ENCODE measurements around the gene LASP1. TPM values are rescaled to one million over a fixed set of nuclear protein-coding genes. Genes with fewer than 3 reads are reported as not detected.

The LASP1 gene
- total RNA-seq, 2 experiments from 2014 or later: 135 to 139 TPM

DNA sequence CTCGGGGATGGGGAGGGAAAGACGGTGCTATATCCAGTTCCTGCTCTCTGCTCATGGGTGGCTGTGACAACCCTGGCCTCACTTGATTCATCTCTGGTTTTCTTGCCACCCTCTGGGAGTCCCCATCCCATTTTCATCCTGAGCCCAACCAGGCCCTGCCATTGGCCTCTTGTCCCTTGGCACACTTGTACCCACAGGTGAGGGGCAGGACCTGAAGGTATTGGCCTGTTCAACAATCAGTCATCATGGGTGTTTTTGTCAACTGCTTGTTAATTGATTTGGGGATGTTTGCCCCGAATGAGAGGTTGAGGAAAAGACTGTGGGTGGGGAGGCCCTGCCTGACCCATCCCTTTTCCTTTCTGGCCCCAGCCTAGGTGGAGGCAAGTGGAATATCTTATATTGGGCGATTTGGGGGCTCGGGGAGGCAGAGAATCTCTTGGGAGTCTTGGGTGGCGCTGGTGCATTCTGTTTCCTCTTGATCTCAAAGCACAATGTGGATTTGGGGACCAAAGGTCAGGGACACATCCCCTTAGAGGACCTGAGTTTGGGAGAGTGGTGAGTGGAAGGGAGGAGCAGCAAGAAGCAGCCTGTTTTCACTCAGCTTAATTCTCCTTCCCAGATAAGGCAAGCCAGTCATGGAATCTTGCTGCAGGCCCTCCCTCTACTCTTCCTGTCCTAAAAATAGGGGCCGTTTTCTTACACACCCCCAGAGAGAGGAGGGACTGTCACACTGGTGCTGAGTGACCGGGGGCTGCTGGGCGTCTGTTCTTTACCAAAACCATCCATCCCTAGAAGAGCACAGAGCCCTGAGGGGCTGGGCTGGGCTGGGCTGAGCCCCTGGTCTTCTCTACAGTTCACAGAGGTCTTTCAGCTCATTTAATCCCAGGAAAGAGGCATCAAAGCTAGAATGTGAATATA lies 50.8 kb downstream of the LASP1 start:
- ChIA-PET POLR2A (interaction anchor here (1.0 to 1.8 kb wide), 6 partner anchors 10 to 72 kb away, joined by 3 to 5 read pairs (median 4); no protein-coding TSS in a partner anchor), CTCF (no interaction called here)
- ATAC-seq: no peak

GRCh38 chr17:38921756-38922411 lies 52.0 kb downstream of the LASP1 start:
- ATAC-seq: no peak
- no peak overlapping the region for H3K4me3 Mint-ChIP-seq
- H3K4me1 Mint-ChIP-seq (ENCODE audit: low read depth): peaks cover 54% of the 10 kb centered on the region
- peaks cover 23% of the 10 kb centered on the region for H3K36me3 Mint-ChIP-seq (ENCODE audit: low read depth)
- no peaks in the 10 kb centered on the region for H3K9me3 Mint-ChIP-seq
- ChIA-PET POLR2A (interaction anchor here (0.7 to 1.7 kb wide), 15 partner anchors 11 to 123 kb away, joined by 3 to 5 read pairs (median 3); partner anchors contain the start of gene PIP4K2B), CTCF (interaction anchor here (1.2 to 5.2 kb wide), 4 partner anchors 11 to 61 kb away, joined by 3 to 39 read pairs (median 10); no protein-coding TSS in a partner anchor)
- H3K27me3 Mint-ChIP-seq: no peaks in the 10 kb centered on the region
- intact Hi-C loops (cut with micrococcal nuclease): no loop called here
- TF ChIP-seq CTCF (IDR thresholded peaks at IDR 0.05): no peak
- peak overlapping the region; percentile 62 for H3K27ac Mint-ChIP-seq
- no peak for DNase-seq

More for the DNA sequence above, 50.8 kb downstream of the LASP1 start:
- Mint-ChIP-seq H3K36me3 (ENCODE audit: low read depth) (peaks cover 27% of the 10 kb centered on the region), H3K4me3 (no peak overlapping the region), H3K27me3 (no peaks in the 10 kb centered on the region), H3K27ac (peak overlapping the region; percentile 79), H3K4me1 (ENCODE audit: low read depth) (peaks cover 42% of the 10 kb centered on the region), H3K9me3 (no peaks in the 10 kb centered on the region)
- intact Hi-C loops (cut with micrococcal nuclease): no loop called here
- no peak for TF ChIP-seq CTCF (IDR thresholded peaks at IDR 0.05)
- no peak for DNase-seq

DNA sequence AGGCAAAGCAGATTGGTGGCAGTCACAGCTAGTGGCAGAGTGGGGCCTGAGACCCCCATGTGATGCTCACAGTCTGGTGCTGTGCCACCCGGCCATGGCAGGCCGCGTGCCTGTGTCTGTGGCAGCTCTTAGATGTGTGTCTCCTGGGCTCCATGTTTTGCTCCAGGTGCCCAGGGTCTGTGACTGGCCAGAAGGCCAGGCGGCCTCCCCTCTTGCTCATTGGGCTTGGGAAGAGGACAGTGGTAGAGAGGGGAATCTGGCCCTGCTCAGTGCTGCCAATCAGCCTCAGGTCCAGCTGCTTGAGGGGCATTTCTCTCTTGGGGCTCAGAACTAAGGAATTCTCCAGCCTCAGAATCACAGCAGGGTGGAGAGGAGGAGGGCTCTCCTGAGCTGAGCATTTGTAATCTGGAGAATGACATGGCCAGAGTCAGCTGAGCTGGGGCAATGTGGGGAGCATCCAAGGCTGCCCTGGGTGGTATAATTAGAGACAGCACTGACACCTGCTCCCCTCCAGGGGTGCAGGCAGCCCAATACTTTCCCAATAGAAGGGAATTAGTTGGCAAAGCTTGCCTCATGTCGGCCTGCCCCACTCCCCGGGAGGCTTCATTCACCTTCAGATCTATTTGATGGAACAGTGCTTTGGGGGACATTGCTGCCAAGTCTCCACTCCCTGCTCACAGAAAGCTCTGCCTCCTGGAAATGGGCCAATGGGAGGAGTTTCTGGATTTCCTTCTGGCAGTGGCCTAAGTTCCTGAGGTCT lies 52.9 kb downstream of the LASP1 start:
- Mint-ChIP-seq H3K4me3 (no peak overlapping the region), H3K27ac (peak overlapping the region; percentile 62), H3K36me3 (ENCODE audit: low read depth) (peaks cover 18% of the 10 kb centered on the region), H3K9me3 (no peaks in the 10 kb centered on the region), H3K27me3 (no peaks in the 10 kb centered on the region), H3K4me1 (ENCODE audit: low read depth) (peaks cover 53% of the 10 kb centered on the region)
- DNase-seq (no peak), ATAC-seq (no peak)
- CTCF ChIA-PET: interaction anchor here (0.9 to 5.2 kb wide), 14 partner anchors 10 to 125 kb away, joined by 3 to 39 read pairs (median 4); partner anchors contain the start of gene RPL23
- TF ChIP-seq CTCF (IDR thresholded peaks at IDR 0.05): no peak
- intact Hi-C loops (cut with micrococcal nuclease): no loop called here
- POLR2A ChIA-PET: interaction anchor here (0.7 to 2.5 kb wide), 11 partner anchors 10 to 124 kb away, joined by 3 to 6 read pairs (median 3); partner anchors contain the start of gene PIP4K2B

GRCh38 chr17:38925263-38925995 lies 55.6 kb downstream of the LASP1 start, which contains the start of gene LASP1NB:
Gene LASP1NB, plus strand, starts transcription at chr17:38925614.
- CTCF ChIA-PET: interaction anchor here (0.6 to 5.2 kb wide), 22 partner anchors 7 to 249 kb away, joined by 3 to 39 read pairs (median 4); partner anchors contain the start of genes FBXO47 and LASP1
- H3K9me3 Mint-ChIP-seq: no peaks in the 10 kb centered on the region
- peaks cover 46% of the 10 kb centered on the region for H3K4me1 Mint-ChIP-seq (ENCODE audit: low read depth)
- intact Hi-C loops (cut with micrococcal nuclease): loop anchor here (5.0 kb wide), 2 partner anchors 33 to 53 kb away; partner anchors contain the start of gene LASP1
- ATAC-seq (peak; percentile 88), DNase-seq (peak; percentile 90)
- H3K27me3 Mint-ChIP-seq: no peaks in the 10 kb centered on the region
- peak within 1 kb of the TSS; percentile 71 for H3K4me3 Mint-ChIP-seq
- no peaks in the 10 kb centered on the region for H3K36me3 Mint-ChIP-seq (ENCODE audit: low read depth)
- H3K27ac Mint-ChIP-seq: peak within 1 kb of the TSS; percentile 69
- POLR2A ChIA-PET: interaction anchor here (0.8 to 2.3 kb wide), 16 partner anchors 10 to 77 kb away, joined by 3 to 13 read pairs (median 4); partner anchors contain the start of genes LASP1 and RPL23
- TF ChIP-seq CTCF (IDR thresholded peaks at IDR 0.05): no peak

Data from activated CD8-positive, alpha-beta T cell treated with anti-CD3 and anti-CD28 coated beads for 36 hours (primary cell).